KG1 (cell line): ENCODE measurements around the gene HDX.
"Not testable (repeated sequence)": the region's sequence is repeated elsewhere in the genome, so short reads cannot be mapped to it uniquely, and the experiment has no call there.

ENCODE experiments used
- DNase-seq: peaks from one replicate; lab custom pipeline; 2025; lab: John Stamatoyannopoulos, UW

Gene HDX, protein sequence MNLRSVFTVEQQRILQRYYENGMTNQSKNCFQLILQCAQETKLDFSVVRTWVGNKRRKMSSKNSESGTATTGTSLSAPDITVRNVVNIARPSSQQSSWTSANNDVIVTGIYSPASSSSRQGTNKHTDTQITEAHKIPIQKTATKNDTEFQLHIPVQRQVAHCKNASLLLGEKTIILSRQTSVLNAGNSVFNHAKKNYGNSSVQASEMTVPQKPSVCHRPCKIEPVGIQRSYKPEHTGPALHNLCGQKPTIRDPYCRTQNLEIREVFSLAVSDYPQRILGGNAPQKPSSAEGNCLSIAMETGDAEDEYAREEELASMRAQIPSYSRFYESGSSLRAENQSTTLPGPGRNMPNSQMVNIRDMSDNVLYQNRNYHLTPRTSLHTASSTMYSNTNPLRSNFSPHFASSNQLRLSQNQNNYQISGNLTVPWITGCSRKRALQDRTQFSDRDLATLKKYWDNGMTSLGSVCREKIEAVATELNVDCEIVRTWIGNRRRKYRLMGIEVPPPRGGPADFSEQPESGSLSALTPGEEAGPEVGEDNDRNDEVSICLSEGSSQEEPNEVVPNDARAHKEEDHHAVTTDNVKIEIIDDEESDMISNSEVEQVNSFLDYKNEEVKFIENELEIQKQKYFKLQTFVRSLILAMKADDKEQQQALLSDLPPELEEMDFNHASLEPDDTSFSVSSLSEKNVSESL

DNA sequence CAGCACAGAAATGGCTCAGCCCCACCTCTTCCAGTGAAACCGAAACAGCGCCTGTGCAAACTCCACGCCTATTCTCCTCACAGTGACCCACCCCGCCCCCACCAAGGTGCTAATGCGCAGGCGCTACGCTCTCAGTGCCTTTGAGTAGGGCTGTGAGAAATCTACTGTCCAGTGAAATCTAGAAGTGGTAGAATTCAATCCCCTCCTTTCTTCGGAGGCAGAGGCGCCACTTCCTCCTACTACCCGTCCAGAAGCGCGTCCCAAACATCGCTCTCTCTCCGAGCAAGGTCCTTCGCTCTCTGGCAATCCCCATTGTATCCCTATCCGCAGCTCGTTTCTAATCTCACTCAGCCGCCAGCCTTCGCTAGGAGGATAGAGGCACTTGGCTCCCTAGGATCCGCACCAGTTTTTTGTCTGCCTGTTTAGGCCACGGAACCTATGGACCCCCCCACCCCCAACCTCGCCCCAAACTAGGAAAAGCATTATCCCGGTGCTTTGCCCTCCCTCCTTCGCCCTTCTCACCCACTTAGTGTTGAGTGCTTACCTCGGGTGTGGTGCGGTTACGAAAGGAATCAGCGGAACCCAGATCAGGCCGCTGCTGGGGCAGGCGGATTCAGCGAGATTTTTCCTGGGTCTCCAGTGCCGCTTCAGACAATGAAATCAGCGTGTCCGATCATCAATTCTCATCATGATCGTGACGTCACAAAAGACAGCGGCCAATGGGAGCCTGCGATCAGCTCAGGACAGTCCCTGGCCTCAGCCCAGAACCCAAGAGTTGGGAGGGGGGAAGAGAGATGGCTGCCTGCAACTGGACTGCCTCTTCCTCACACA, at the start of gene HDX:
Gene HDX (minus strand): TSS at position 656 of the 831 bp plus-strand sequence. CDS start 27,056 bp downstream, outside the sequence.
- DNase-seq, result no peak

- DNase-seq, result not testable (repeated sequence)
These were observed 39.1 kb upstream of the HDX start for GRCh38 chrX:84541315-84541714.

- not testable (repeated sequence) for DNase-seq
These were observed 35.4 kb upstream of the HDX start for GRCh38 chrX:84537627-84538026.

GRCh38 chrX:84488426-84488825, 13.8 kb downstream of the HDX start:
- DNase-seq, result no peak

GRCh38 chrX:84487365-84488353, 14.6 kb downstream of the HDX start:
- DNase-seq, result no peak

DNA sequence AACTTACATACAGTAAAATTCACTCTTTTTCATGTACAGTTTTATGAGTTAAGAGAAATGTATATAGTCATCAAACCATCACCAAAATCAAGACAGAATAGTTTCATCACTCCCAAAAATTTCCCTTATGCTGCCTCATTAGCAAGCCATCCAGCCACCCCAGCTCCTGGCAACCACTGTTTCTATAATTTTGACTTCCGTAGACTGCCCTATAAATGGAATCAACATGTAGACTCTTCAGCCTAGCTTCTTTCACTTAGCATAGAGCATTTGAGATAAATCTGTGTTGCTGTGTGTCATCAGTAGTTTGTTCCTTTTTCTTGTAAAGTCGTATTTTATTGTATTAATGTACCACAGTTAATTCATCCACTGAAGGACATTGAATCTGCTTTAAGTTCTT, 23.2 kb downstream of the HDX start:
- no peak for DNase-seq

DNA sequence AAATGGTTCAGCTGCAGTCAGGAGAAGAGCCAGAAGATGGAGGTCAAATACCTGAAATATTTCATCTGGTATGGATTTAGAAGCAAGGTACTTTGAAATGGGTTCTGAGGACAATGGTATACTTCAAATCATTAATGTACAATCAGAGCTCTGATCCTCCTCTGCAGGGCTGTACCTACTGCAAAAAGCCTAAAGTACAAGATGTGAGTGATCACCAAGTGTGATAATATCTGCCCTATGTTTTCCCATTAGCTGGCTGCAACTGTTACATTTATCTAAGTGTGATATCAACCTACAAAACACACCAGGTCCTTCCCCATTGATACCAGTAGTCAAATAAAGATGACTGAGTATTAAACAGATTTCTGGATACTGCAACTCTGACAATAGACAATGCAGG, 25.1 kb downstream of the HDX start:
- no peak for DNase-seq

DNA sequence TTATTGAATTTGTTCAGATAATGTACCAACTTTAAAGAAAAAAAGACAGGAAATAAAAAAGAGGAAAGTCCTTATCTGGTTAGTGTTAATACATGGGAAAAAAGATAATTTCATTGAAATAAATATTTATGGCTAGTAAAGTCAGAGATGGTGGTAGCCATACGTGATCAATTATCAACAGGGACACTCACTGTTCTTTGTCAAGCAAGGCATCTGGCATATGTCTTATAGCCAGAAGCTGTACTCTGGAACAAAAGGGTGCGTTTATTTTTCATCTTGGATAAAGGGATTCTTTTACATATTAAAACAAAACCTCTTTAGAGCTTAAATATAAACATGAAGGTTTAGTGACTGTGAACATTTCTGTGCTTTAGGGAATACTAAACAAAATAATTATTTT, 26.7 kb downstream of the HDX start:
- no peak for DNase-seq

DNA sequence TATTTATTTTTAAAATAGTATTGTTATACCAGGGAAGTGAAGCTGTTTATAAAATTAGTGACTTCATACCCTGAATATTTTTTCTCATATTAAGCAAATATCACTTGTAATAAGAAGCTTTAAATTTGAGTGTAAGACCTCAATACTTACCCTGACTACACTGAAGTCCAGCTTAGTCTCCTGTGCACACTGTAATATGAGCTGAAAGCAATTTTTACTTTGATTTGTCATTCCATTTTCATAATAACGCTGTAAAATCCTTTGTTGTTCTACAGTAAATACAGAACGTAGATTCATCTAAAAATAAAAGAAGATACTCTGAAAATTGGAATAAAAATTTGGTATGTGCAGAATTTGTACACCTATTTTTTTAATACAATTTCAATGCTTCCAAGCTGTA, 27.2 kb downstream of the HDX start:
- no peak for DNase-seq

DNA sequence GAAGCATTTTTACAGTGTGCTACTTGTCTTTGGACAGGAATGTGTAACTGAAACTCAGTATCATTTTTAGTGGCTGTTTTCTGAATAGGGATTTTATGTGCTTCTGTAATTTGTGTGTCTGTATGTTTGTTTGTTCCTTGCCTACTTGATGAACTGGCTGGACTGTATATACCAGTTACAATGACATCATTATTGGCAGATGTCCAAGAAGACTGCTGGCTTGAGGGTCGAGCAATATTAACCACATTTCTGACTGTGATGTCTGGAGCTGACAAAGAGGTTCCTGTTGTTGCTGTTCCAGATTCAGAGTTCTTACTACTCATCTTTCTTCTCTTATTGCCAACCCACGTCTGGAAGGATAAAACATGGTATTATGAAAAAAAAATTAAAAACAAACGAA, 33.0 kb downstream of the HDX start:
- DNase-seq, result no peak

- no peak for DNase-seq
These were observed 34.4 kb downstream of the HDX start for GRCh38 chrX:84467898-84468297.

DNA sequence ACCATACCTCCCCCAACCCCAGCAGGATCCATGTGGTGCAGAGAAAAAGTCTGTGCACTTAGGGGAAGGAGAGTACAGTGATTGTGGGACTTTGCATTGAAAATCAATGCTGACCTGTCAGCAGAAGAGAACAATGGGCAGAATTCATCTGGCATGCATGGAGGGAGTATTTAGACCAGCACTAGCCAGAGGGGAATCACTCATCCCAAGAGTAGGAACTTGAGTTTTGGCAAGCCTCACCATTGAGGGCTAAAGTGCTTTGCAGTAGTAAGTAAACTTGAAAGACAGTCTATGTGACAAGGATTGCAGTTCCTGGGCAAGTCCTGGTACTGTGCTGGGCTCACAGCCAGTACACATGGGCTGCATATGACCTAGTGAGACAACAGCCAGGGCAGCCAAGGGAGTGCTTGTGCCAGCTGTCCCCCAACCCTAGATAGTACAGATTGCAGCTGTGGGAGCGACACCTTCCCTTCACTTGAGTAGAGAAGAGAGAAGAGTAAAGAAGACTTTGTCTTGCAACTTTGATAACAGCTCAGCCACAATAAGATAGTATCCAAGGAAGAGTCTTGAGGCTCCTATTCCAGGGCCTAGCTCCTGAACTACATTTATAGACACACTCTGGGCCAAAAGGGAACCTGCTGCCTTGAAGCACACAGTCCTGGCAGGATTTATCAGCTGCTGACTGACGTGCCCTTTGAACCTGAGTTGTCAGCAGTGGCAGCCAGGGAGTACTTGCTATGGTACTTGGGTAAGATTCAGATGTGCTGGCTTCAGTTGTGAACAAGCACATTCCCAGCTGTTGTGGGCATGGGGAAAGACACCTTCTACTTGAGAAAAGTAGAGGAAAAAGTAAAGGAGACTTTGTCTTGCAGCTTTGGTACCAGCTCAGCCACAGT, 48.7 kb downstream of the HDX start:
- DNase-seq, result no peak

DNA sequence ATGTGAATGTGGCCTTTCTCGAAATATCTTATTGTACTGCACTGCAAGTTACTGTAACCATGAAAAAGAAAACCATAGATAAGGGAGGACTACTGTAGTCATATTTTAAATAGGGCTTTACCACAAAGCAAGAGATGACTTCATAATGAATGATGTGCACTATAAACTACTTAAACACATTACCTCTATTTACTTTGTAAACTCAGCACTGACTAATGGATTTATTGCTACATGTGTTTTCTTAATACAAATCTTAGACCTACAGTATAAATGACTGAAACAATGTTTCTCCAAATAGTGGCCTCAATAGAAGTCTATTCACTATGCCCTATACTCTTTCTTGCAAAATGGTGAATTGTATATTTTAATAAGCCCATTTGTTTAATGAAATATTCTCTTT, 61.1 kb downstream of the HDX start:
- DNase-seq, result no peak

DNA sequence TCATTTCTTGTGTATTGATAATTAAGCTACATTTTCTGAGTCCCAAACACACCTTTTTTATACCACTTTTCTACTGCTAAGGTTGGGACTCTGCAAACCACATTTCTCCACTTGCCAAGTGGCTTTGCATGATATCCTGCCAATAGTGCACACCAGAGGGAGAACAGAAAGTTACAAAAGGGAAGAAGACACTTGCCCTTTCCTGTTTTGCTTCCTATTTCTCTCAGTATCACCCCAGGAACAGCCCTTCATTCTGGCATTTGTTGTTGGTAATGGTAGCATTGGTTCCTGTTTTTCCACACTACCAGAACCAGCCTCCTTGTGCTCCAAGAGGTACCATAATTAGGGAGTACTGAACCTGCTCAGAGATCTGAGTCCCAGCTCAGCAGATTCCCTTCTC, 87.1 kb downstream of the HDX start:
- no peak for DNase-seq

DNA sequence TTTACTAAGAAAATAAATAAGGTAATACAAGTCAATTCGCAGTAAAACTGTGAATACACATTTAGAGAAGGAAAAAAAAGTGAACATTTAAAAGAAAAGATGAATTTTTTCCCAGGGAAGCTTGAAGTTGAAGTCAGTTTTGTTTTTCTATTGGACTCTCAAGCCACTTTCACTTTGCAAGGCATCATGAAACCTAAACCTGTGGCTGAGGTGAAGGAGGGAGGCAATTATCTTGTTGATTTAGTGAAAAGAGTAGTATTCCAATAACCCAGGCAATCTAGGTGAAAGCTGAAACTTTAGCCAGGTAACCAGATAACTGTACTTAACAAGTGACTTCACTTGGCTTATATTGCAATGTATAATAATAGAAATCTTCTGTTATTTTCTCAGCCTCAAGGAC, 138.6 kb downstream of the HDX start:
- DNase-seq, result no peak

- DNase-seq, result no peak
These were observed 139.2 kb downstream of the HDX start for GRCh38 chrX:84363051-84363450.

DNA sequence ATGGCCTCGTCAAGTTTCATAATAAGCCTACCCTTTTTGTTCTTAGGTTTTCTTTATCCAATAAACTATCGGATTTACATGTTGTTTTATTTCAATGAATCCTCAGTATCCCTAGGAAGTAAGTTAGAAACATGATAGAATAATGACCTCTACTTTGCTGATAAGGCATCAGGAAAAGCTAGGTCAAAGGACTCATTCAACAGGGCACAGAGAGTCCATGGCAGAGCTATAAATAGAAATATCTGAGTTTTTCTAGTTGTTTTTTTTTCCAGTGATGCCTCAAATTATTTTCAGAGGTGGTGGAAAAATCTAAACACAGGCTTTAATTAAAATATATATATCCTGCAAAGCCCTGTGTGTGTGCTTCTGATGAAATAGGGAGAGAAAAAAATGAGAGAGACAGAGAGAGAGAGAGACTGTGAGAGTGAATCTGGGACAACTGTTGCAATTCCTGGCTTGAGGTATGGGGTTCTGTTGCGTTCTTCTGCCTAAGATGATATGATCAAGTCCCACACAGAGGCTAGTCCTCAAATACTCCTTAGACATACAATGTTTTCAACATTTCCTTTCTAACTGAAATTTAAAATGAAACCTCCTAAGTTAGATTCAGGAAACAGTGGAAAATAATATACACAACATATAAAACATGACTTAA, 139.9 kb downstream of the HDX start:
- no peak for DNase-seq

DNA sequence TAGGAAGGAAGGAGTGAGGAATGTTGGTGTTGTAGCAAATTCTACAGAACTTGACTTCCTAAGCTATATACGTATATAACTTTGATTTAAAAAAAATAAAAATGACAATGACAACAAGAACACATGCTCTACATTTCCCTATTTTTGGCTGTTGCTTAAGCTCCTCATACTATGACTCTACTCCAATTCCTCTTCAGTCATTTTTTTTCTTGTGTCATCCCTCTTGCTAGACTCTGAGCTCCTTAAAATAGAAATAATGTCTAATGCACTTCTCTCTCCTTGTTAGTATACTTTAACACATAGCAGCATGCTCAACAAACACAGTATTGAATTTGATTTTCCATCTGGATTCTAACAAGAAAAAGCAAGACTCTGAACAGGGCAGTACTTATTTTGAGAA, 144.0 kb downstream of the HDX start:
- no peak for DNase-seq

GRCh38 chrX:84357296-84357695, 145.0 kb downstream of the HDX start:
- no peak for DNase-seq

GRCh38 chrX:84340968-84341367, 161.3 kb downstream of the HDX start:
- no peak for DNase-seq
